Endothelial cell of umbilical vein (primary cell): ENCODE data around the gene AOX1. TPM values are rescaled to one million over a fixed set of nuclear protein-coding genes. Genes with fewer than 3 reads are reported as not detected.

Experiments
- BruUV-seq: library from RNA; stranded (reverse); fragments of 400-500 nt; replicated peaks from 2 replicates; lab custom pipeline; 2021; lab: Mats Ljungman, UMichigan
- CTCF ChIA-PET: fragments of 300-600, 350-600 bp; sonication (Branson Sonifier 250); formaldehyde crosslinking; loops from one replicate; lab custom pipeline; 2021; ENCODE audit warnings: antibody characterized with exemption, inconsistent platforms; lab: Charles Lee
- POLR2A ChIA-PET: fragments of 300-600, 350-600 bp; sonication (Branson Sonifier 250); formaldehyde crosslinking; loops from one replicate; lab custom pipeline; 2021; ENCODE audit warnings: antibody characterized with exemption, inconsistent platforms; lab: Charles Lee
- DNase-seq: peaks from one replicate; pipeline ENCODE4 v3.0.0-alpha.2; 2011; ENCODE audit warnings: low read depth, low spot score
- FAIRE-seq: peaks from 2 replicates; lab custom pipeline; 2011; peaks lifted over from hg19 to GRCh38; lab: Jason Lieb, UNC
- H2AFZ ChIP-seq: 2 replicates; pipeline ENCODE4 v1.6.0; 2012; ENCODE audit warnings: low read depth, low read length, control low read depth, inconsistent platforms
- H3K27ac ChIP-seq: 2 replicates; pipeline ENCODE4 v1.5.1; 2011; ENCODE audit warnings: low read depth, mild to moderate bottlenecking, control low read depth, low read length, moderate library complexity; ENCODE audit not compliant: insufficient read depth
- H3K27me3 ChIP-seq, 2 experiments: 2 replicates each; pipeline versions ENCODE4 v1.6.0 to v1.6.1; 2011; ENCODE audit warnings: low read length in 2 of 2, mixed read lengths in 1 of 2; ENCODE audit not compliant: control insufficient read depth in 2 of 2, insufficient read depth in 2 of 2
- H3K36me3 ChIP-seq, 2 experiments: 2 replicates in 1 of 2; 3 replicates in 1 of 2; pipeline ENCODE4 v1.5.1; 2011; ENCODE audit warnings: low read length in 2 of 2, mild to moderate bottlenecking in 1 of 2, moderate library complexity in 1 of 2; ENCODE audit not compliant: control insufficient read depth in 2 of 2, insufficient read depth in 2 of 2; ENCODE audit errors: extremely low read depth in 1 of 2
- H3K4me1 ChIP-seq: 3 replicates; pipeline ENCODE4 v1.5.1; 2011; ENCODE audit warnings: mild to moderate bottlenecking, low read length; ENCODE audit not compliant: control insufficient read depth, insufficient read depth; ENCODE audit errors: extremely low read depth
- H3K4me2 ChIP-seq: 2 replicates; pipeline ENCODE4 v1.6.1; 2011; ENCODE audit warnings: low read length, control low read depth, mixed read lengths; ENCODE audit not compliant: insufficient read depth
- H3K4me3 ChIP-seq, 3 experiments: fragments of 200-600 bp in 1 of 3; sonication (generic), shearing (Covaris generic) in 1 of 3; replicated peaks in 1 of 3; 2 replicates each; pipeline ENCODE4 v1.5.1; 2011 to 2016; ENCODE audit warnings: control low read depth in 3 of 3, low read length in 3 of 3, mild to moderate bottlenecking in 2 of 3, inconsistent platforms in 1 of 3, low read depth in 1 of 3, moderate library complexity in 1 of 3; ENCODE audit not compliant: insufficient read depth in 1 of 3
- H3K79me2 ChIP-seq: 2 replicates; pipeline ENCODE4 v1.6.0; 2012; ENCODE audit warnings: low read length, inconsistent platforms; ENCODE audit not compliant: control insufficient read depth, insufficient read depth
- H3K9ac ChIP-seq: replicated peaks from 2 replicates; pipeline ENCODE3; 2011; ENCODE audit warnings: low read length, control low read depth; ENCODE audit not compliant: insufficient read depth; ENCODE audit errors: extremely low read depth
- H3K9me1 ChIP-seq: replicated peaks from 3 replicates; pipeline ENCODE4 v1.6.0; 2011; ENCODE audit warnings: mild to moderate bottlenecking, low read length; ENCODE audit not compliant: control insufficient read depth, insufficient read depth; ENCODE audit errors: extremely low read depth
- H3K9me3 ChIP-seq: replicated peaks from 2 replicates; pipeline ENCODE4 v1.5.1; 2012; ENCODE audit warnings: low read length, inconsistent platforms; ENCODE audit not compliant: control insufficient read depth, insufficient read depth
- H4K20me1 ChIP-seq: replicated peaks from 2 replicates; pipeline ENCODE3; 2011; ENCODE audit warnings: mild to moderate bottlenecking, low read length; ENCODE audit not compliant: control insufficient read depth, insufficient read depth; ENCODE audit errors: extremely low read depth
- CTCF ChIP-seq, 2 donors: IDR thresholded peaks; 1 replicate in 1 of 2; 2 replicates in 1 of 2; pipeline ENCODE4 v1.5.1; 2011; ENCODE audit warnings: low read length in 2 of 2, mild to moderate bottlenecking in 2 of 2, moderate library complexity in 2 of 2, control low read depth in 1 of 2, inconsistent platforms in 1 of 2, low read depth in 1 of 2; ENCODE audit not compliant: insufficient read depth in 1 of 2; ENCODE audit errors: extremely low read depth in 1 of 2
- EZH2 ChIP-seq: IDR thresholded peaks from 2 replicates; pipeline ENCODE4 v1.6.1; 2012; ENCODE audit warnings: borderline replicate concordance, low read depth, mild to moderate bottlenecking, moderate library complexity, low read length, inconsistent platforms; ENCODE audit not compliant: severe bottlenecking
- FOS ChIP-seq: IDR thresholded peaks from 2 replicates; pipeline ENCODE4 v1.6.1; 2011; ENCODE audit warnings: mild to moderate bottlenecking, low read length, moderate library complexity, borderline replicate concordance; ENCODE audit not compliant: insufficient read depth
- GATA2 ChIP-seq: IDR thresholded peaks from 2 replicates; pipeline ENCODE4 v1.7.0; 2011; ENCODE audit warnings: low read depth, mild to moderate bottlenecking, moderate library complexity, mixed read lengths, low read length; ENCODE audit not compliant: insufficient read length, insufficient read depth
- JUN ChIP-seq: IDR thresholded peaks from 2 replicates; pipeline ENCODE4 v1.6.1; 2011; ENCODE audit warnings: borderline replicate concordance, low read depth; ENCODE audit not compliant: insufficient read length, insufficient read depth
- MAX ChIP-seq: IDR thresholded peaks from 2 replicates; pipeline ENCODE4 v1.6.1; 2011; ENCODE audit not compliant: insufficient read depth, insufficient read length
- MYC ChIP-seq: IDR thresholded peaks from one replicate; pipeline ENCODE4 v1.6.1; 2011; ENCODE audit warnings: mild to moderate bottlenecking, low read depth, low read length
- POLR2A ChIP-seq: IDR thresholded peaks from 2 replicates; pipeline ENCODE4 v1.6.1; 2012; ENCODE audit warnings: low read depth, mild to moderate bottlenecking, control low read depth, low read length
- POLR2AphosphoS5 ChIP-seq: IDR thresholded peaks from 2 replicates; pipeline ENCODE4 v1.6.1; 2012; ENCODE audit warnings: low read depth, mild to moderate bottlenecking, control low read depth, low read length, moderate library complexity; ENCODE audit not compliant: insufficient read depth
- dilution Hi-C: fragments of 300-500 bp; cut with MboI; formaldehyde crosslinking; loops from one replicate; pipeline ENCODE4 v1.15.0; 2019; ENCODE audit warnings: low sequenced_read_pairs; ENCODE audit not compliant: extremely low pct_ligation_motif_present
- intact Hi-C: fragments of 100-400 bp; cut with micrococcal nuclease; formaldehyde crosslinking; loops from one replicate; pipeline ENCODE4 v1.10.0; 2022
- polyA plus RNA-seq, 4 experiments: library from polyadenylated mRNA; depleted of rRNA in 3 of 4; stranded (reverse) in 3 of 4; unstranded in 1 of 4; fragments of >200 nt; gene quantifications; 2 replicates each; pipeline versions ENCODE4 v1.2.1 to v1.2.3, GENCODE V29; 2011 to 2012; ENCODE audit warnings: missing spikeins in 1 of 4
- total RNA-seq: library from RNA; stranded (reverse); gene quantifications from 2 replicates; pipeline ENCODE4 v1.2.3, GENCODE V29; 2021

AOX1 gene
- total and polyA plus RNA-seq, 2 donors (not counting 3 experiments of a cell fraction or from before 2014, with no cell fraction given) = 0.03 to 0.46 TPM

- Histone ChIP-seq H3K9me3 (no peaks in the 10 kb centered on the region), H3K4me3 (no peak overlapping the region), H3K9me1 (no peaks in the 10 kb centered on the region), H3K79me2 (no peaks in the 10 kb centered on the region), H3K36me3 (no peaks in the 10 kb centered on the region), H3K27me3 (peaks cover 0 to 6% of the 10 kb centered on the region in 2 experiments), H4K20me1 (no peaks in the 10 kb centered on the region), H3K9ac (no peak overlapping the region), H3K27ac (no peak overlapping the region), H2AFZ (no peak overlapping the region), H3K4me1 (no peaks in the 10 kb centered on the region), H3K4me2 (no peak overlapping the region)
- CTCF ChIA-PET = interaction anchor here (0.6 to 1.2 kb wide), 2 partner anchors 37 to 49 kb away, joined by 3 to 4 read pairs; no protein-coding TSS in a partner anchor
- POLR2A ChIA-PET = no interaction called here
- dilution Hi-C loops = no loop called here
- BruUV-seq = no TSS peak
- DNase-seq (no peak), FAIRE-seq (no peak)
- intact Hi-C loops = no loop called here
- TF ChIP-seq MYC (no peak), FOS (no peak), GATA2 (no peak), POLR2A (no peak), EZH2 (no peak), CTCF (IDR thresholded peaks at IDR 0.05; ENCODE audit: extremely low read depth in 1 of 2, insufficient read depth in 1 of 2, low read depth in 1 of 2, low read length in 2 of 2) (no peak), JUN (no peak), MAX (no peak), POLR2AphosphoS5 (no peak)
These were observed 80.0 kb downstream of the AOX1 start for GRCh38 chr2:200665626-200666453.
